WTC11 (cell line): ENCODE measurements around the gene SMAD6. TPM values are rescaled to one million over a fixed set of nuclear protein-coding genes. Genes with fewer than 3 reads are reported as not detected.

Experiments
- ATAC-seq: fragments of 200-7000 bp; cut with Tn5 transposase; 2 replicates; pipeline ENCODE4 v1.10.0; 2021; ENCODE audit warnings: mild to moderate bottlenecking, moderate library complexity
- CTCF ChIA-PET: fragments of 300-600 bp; sonication (Branson Sonifier 250); formaldehyde crosslinking; loops from one replicate; lab custom pipeline; 2021; ENCODE audit warnings: antibody characterized with exemption; lab: Charles Lee
- POLR2A ChIA-PET: fragments of 350-600 bp; sonication (Branson Sonifier 250); formaldehyde crosslinking; loops from one replicate; lab custom pipeline; 2021; ENCODE audit warnings: antibody characterized with exemption; lab: Charles Lee
- DNase-seq: peaks from one replicate; pipeline ENCODE4 v3.0.0; 2021; ENCODE audit warnings: low spot score
- H3K27ac Mint-ChIP-seq: 2 replicates; pipeline ENCODE4 v1.8.0; 2021; ENCODE audit warnings: mixed read lengths
- H3K27me3 Mint-ChIP-seq: 2 replicates; pipeline ENCODE4 v1.8.0; 2021; ENCODE audit warnings: low read depth, mild to moderate bottlenecking, moderate library complexity, mixed read lengths
- H3K36me3 Mint-ChIP-seq: 2 replicates; pipeline ENCODE4 v1.8.0; 2021; ENCODE audit warnings: mixed read lengths
- H3K4me1 Mint-ChIP-seq: 2 replicates; pipeline ENCODE4 v1.8.0; 2022; ENCODE audit warnings: mixed read lengths
- H3K4me3 Mint-ChIP-seq: 2 replicates; pipeline ENCODE4 v1.8.0; 2021; ENCODE audit warnings: mild to moderate bottlenecking, moderate library complexity, mixed read lengths
- H3K9me3 Mint-ChIP-seq: 2 replicates; pipeline ENCODE4 v1.8.0; 2021; ENCODE audit warnings: mixed read lengths
- AR ChIP-seq: fragments of 250-450 bp; sonication (Bioruptor Pico); IDR thresholded peaks from 2 replicates; pipeline ENCODE4 v1.9.0; 2021; ENCODE audit warnings: mild to moderate bottlenecking
- CDX4 ChIP-seq: fragments of 250-450 bp; sonication (Bioruptor Pico); IDR thresholded peaks from 2 replicates; pipeline ENCODE4 v1.9.0; 2021; ENCODE audit warnings: moderate library complexity, mild to moderate bottlenecking, inconsistent platforms, borderline replicate concordance
- CREB1 ChIP-seq: sonication (generic); formaldehyde crosslinking; IDR thresholded peaks from 2 replicates; pipeline ENCODE4 v1.8.0; 2023; ENCODE audit warnings: mild to moderate bottlenecking, missing genetic modification reagents
- CTCF ChIP-seq: fragments of 200-600 bp; IDR thresholded peaks from 2 replicates; pipeline ENCODE4 v1.8.0; 2022; ENCODE audit warnings: antibody characterized with exemption
- EMX1 ChIP-seq: fragments of 250-450 bp; sonication (Bioruptor Pico); IDR thresholded peaks from 2 replicates; pipeline ENCODE4 v1.8.0; 2021; ENCODE audit warnings: mild to moderate bottlenecking
- ETV6 ChIP-seq: sonication (generic); formaldehyde crosslinking; IDR thresholded peaks from 2 replicates; pipeline ENCODE4 v1.8.1; 2022; ENCODE audit warnings: mild to moderate bottlenecking, missing genetic modification reagents
- FOXJ3 ChIP-seq: sonication (generic); formaldehyde crosslinking; IDR thresholded peaks from 2 replicates; pipeline ENCODE4 v1.9.0; 2021; ENCODE audit warnings: missing genetic modification reagents, mild to moderate bottlenecking, borderline replicate concordance
- GRHL2 ChIP-seq: fragments of 250-450 bp; sonication (Bioruptor Pico); IDR thresholded peaks from 2 replicates; pipeline ENCODE4 v1.8.0; 2022; ENCODE audit warnings: mild to moderate bottlenecking, moderate library complexity; ENCODE audit not compliant: insufficient replicate concordance, severe bottlenecking
- HMGA2 ChIP-seq: fragments of 250-450 bp; sonication (Bioruptor Pico); IDR thresholded peaks from 2 replicates; pipeline ENCODE4 v1.4.0; 2021; ENCODE audit warnings: mild to moderate bottlenecking, moderate library complexity
- HMGXB4 ChIP-seq: sonication (generic); formaldehyde crosslinking; IDR thresholded peaks from 2 replicates; pipeline ENCODE4 v1.8.1; 2023; ENCODE audit warnings: mild to moderate bottlenecking, moderate library complexity, missing genetic modification reagents
- JAZF1 ChIP-seq: fragments of 250-450 bp; sonication (Bioruptor Pico); IDR thresholded peaks from 2 replicates; pipeline ENCODE4 v1.9.0; 2021; ENCODE audit warnings: moderate library complexity, mild to moderate bottlenecking, inconsistent platforms
- MYBL2 ChIP-seq: sonication (generic); formaldehyde crosslinking; IDR thresholded peaks from 2 replicates; pipeline ENCODE4 v1.8.1; 2023; ENCODE audit warnings: mild to moderate bottlenecking, moderate library complexity, missing genetic modification reagents
- PRRX2 ChIP-seq: fragments of 250-450 bp; sonication (Bioruptor Pico); IDR thresholded peaks from 2 replicates; pipeline ENCODE4 v1.8.0; 2021; ENCODE audit warnings: mild to moderate bottlenecking
- SMAD3 ChIP-seq: sonication (generic); formaldehyde crosslinking; IDR thresholded peaks from 2 replicates; pipeline ENCODE4 v1.8.0; 2022; ENCODE audit warnings: missing genetic modification reagents, mild to moderate bottlenecking, borderline replicate concordance
- TCF7 ChIP-seq: sonication (generic); formaldehyde crosslinking; IDR thresholded peaks from 2 replicates; pipeline ENCODE4 v1.8.0; 2022; ENCODE audit warnings: mild to moderate bottlenecking, low read depth, missing genetic modification reagents, moderate library complexity
- TEAD1 ChIP-seq: sonication (generic); formaldehyde crosslinking; IDR thresholded peaks from 2 replicates; pipeline ENCODE4 v1.8.0; 2022; ENCODE audit warnings: mild to moderate bottlenecking, missing genetic modification reagents
- ZBTB21 ChIP-seq: sonication (generic); formaldehyde crosslinking; IDR thresholded peaks from 2 replicates; pipeline ENCODE4 v1.8.1; 2023; ENCODE audit warnings: mild to moderate bottlenecking, missing genetic modification reagents, borderline replicate concordance
- ZMAT4 ChIP-seq: fragments of 250-450 bp; sonication (Bioruptor Pico); IDR thresholded peaks from 2 replicates; pipeline ENCODE4 v1.9.0; 2021; ENCODE audit warnings: mild to moderate bottlenecking
- ZNF121 ChIP-seq: sonication (generic); formaldehyde crosslinking; IDR thresholded peaks from 2 replicates; pipeline ENCODE4 v1.8.0; 2023; ENCODE audit warnings: missing genetic modification reagents
- ZNF263 ChIP-seq: sonication (generic); formaldehyde crosslinking; IDR thresholded peaks from 2 replicates; pipeline ENCODE4 v1.8.1; 2022; ENCODE audit warnings: low read depth, mild to moderate bottlenecking, moderate library complexity, missing genetic modification reagents
- ZNF317 ChIP-seq: sonication (generic); formaldehyde crosslinking; IDR thresholded peaks from 2 replicates; pipeline ENCODE4 v1.8.1; 2023; ENCODE audit warnings: low read depth, mild to moderate bottlenecking, moderate library complexity, missing genetic modification reagents, borderline replicate concordance
- ZNF423 ChIP-seq: fragments of 250-450 bp; sonication (Bioruptor Pico); IDR thresholded peaks from 2 replicates; pipeline ENCODE4 v2.1.2; 2022; ENCODE audit warnings: mild to moderate bottlenecking, moderate library complexity
- ZNF512 ChIP-seq: sonication (generic); formaldehyde crosslinking; IDR thresholded peaks from 2 replicates; pipeline ENCODE4 v1.8.1; 2022; ENCODE audit warnings: missing genetic modification reagents, borderline replicate concordance
- total RNA-seq: library from RNA; stranded (reverse); gene quantifications from 3 replicates; pipeline ENCODE4 v1.2.3, GENCODE V29; 2021

The SMAD6 gene
- total RNA-seq, 1 experiment from 2014 or later: 13.9 TPM

GRCh38 chr15:66787489-66787871 lies 85.4 kb downstream of the SMAD6 start:
- no peak for TF ChIP-seq TCF7 (CRISPR knock-in tag)
- TF ChIP-seq HMGXB4 (CRISPR knock-in tag): no peak
- no peak for TF ChIP-seq EMX1 (CRISPR knock-in tag)
- no peak for TF ChIP-seq SMAD3 (CRISPR knock-in tag)
- no peak for TF ChIP-seq GRHL2 (CRISPR knock-in tag)
- TF ChIP-seq CTCF: no peak
- TF ChIP-seq TEAD1: no peak
- no peak for TF ChIP-seq ZNF317 (CRISPR knock-in tag)
- TF ChIP-seq ZNF512 (CRISPR knock-in tag): no peak
- no peak for TF ChIP-seq AR (CRISPR knock-in tag)
- TF ChIP-seq ZNF423 (CRISPR knock-in tag): no peak
- no peak for TF ChIP-seq FOXJ3 (CRISPR knock-in tag)
- peaks cover 8% of the 10 kb centered on the region; the same call in 1 of the 2 replicates for H3K4me1 Mint-ChIP-seq
- DNase-seq: no peak
- ATAC-seq: no peak
- POLR2A ChIA-PET: no interaction called here
- H3K9me3 Mint-ChIP-seq: peaks cover 6% of the 10 kb centered on the region
- H3K4me3 Mint-ChIP-seq: no peak overlapping the region
- CTCF ChIA-PET: no interaction called here
- H3K27ac Mint-ChIP-seq: no peak overlapping the region
- H3K27me3 Mint-ChIP-seq: no peaks in the 10 kb centered on the region
- H3K36me3 Mint-ChIP-seq: no peaks in the 10 kb centered on the region

GRCh38 chr15:66788024-66788423 lies 86.0 kb downstream of the SMAD6 start:
- Mint-ChIP-seq H3K4me3 (no peak overlapping the region), H3K36me3 (no peaks in the 10 kb centered on the region), H3K27ac (no peak overlapping the region), H3K9me3 (peaks cover 6% of the 10 kb centered on the region)
- POLR2A ChIA-PET: no interaction called here
- TF ChIP-seq ZBTB21 (CRISPR knock-in tag): no peak
- TF ChIP-seq PRRX2: no peak
- no peak for TF ChIP-seq TEAD1
- TF ChIP-seq ZNF317 (CRISPR knock-in tag): no peak
- TF ChIP-seq ZNF263 (CRISPR knock-in tag): no peak
- TF ChIP-seq ZMAT4 (CRISPR knock-in tag): no peak
- no peak for TF ChIP-seq MYBL2 (CRISPR knock-in tag)
- TF ChIP-seq HMGXB4 (CRISPR knock-in tag): no peak
- TF ChIP-seq ZNF121 (CRISPR knock-in tag): no peak
- TF ChIP-seq JAZF1 (CRISPR knock-in tag): no peak
- TF ChIP-seq HMGA2: no peak
- no peak for TF ChIP-seq ETV6
- no peak for TF ChIP-seq CDX4
- TF ChIP-seq CREB1 (CRISPR knock-in tag): no peak
- TF ChIP-seq, all 79 proteins: peak for 0
- no peak for ATAC-seq
- Mint-ChIP-seq H3K4me1 (peaks cover 8% of the 10 kb centered on the region; the same call in 1 of the 2 replicates), H3K27me3 (no peaks in the 10 kb centered on the region)
- no peak for DNase-seq
- CTCF ChIA-PET: interaction anchor here (1.1 to 1.5 kb wide), 3 partner anchors 38 to 169 kb away, joined by 3 to 9 read pairs (median 6); no protein-coding TSS in a partner anchor
